ENCODE measurements around the gene TLCD1.
A peak's percentile ranks its signal among the peaks of the same experiment; 100 is the strongest.
"Not testable (repeated sequence)": the region's sequence is repeated elsewhere in the genome, so short reads cannot be mapped to it uniquely, and the experiment has no call there.

TLCD1 gene

DNA sequence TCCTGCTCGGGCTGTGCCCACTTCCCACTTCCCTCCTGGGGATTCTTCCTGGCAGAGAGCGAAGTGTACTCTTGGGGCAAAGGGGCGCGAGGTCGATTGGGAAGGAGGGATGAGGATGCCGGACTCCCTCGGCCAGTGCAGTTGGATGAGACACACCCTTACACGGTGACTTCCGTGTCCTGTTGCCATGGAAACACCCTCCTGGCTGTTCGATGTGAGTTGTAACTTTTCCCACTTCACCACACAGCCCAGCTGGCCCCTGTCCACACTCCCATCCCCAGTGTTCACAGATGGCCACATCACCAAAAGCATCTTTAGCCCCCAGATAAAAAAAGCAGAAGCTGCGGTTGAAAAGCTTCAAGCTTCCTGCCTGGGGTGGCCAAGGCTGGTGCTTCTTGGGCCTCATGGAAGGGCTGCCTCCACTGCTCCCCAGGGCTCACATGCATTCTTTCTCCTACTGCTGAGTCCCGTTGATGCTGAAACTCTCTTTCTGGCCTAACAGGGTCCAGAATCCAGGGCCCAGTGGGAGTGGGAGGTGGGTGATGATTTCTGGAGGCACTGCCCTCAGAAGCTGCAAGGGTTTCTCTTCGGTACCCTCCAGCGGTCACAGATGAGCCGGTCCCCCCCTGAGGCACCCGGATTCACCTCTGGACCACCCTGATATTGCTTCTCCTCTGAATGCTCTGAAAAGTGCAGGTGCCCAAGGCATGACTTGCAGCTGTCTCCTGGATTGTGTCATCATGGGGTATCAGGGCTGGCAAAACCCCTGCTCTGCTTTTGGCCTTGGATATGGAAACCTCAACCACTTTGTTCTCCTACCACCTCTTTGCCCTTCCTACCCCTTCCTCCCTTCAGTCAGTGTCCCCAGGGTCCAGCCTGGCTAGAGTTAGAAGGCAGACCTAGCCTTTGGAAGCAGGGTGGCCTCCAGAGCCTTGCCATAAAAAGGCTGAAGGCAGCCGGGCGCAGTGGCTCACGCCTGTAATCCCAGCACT lies 15.6 kb upstream of the TLCD1 start:
- peak overlapping the region; percentile 97 for H3K27ac Mint-ChIP-seq
- H3K4me1 Mint-ChIP-seq: peaks cover 50 to 86% of the 10 kb centered on the region in 2 donors
- DNase-seq: peak; percentile 73
- H3K4me3 Mint-ChIP-seq: peak overlapping the region; percentile 91 to 95
- H3K36me3 Mint-ChIP-seq: peaks cover 59 to 71% of the 10 kb centered on the region in 2 donors
- H3K9me3 Mint-ChIP-seq: peaks cover 0 to 4% of the 10 kb centered on the region in 2 donors
- ATAC-seq (replicated peaks): peak; percentile 20 to 22
- H3K27me3 Mint-ChIP-seq: no peaks in the 10 kb centered on the region

DNA sequence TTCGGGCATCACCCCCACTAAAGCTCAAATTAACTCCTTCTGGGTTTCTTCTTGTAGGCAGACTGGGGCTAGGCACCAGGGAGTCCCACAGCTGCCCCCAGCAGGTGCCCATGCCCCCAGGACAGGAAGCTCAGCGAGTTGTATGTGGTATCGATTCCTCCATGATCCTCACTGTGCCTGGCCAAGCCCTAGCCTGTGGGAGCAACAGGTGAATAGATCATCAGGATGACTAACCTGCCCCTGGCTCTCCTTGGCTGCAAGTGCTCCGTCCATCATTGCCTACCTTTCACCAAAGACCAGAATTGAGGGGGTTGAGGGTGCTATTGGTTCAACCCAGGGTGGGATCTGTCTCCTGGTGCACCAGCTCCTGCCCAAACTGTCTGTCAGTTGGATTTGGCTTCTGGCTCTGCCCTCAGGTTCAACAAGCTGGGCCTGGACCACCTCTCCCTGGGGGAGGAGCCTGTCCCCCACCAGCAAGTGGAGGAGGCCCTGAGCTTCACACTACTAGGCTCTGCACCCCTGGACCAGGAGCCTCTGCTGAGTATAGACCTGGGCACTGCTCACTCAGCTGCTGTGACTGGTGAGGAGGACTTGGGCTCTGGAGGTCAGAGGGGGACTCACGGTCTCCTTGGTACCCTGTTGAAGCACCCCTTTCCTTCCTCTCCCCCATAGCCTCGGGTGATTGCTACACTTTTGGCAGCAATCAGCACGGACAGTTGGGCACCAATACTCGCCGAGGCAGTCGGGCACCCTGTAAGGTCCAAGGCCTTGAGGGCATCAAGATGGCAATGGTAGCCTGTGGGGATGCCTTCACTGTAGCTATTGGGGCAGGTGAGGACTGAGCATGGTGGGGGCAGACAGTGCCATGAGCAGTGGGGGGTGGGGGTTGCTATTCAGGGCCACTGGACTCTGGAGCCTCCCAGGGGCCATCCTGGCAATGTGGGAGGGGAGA lies 14.6 kb upstream of the TLCD1 start:
- Mint-ChIP-seq H3K4me1 (peaks cover 45 to 84% of the 10 kb centered on the region in 2 donors), H3K27ac (peak overlapping the region; percentile 97), H3K36me3 (peaks cover 54 to 62% of the 10 kb centered on the region in 2 donors), H3K9me3 (peaks cover 0 to 4% of the 10 kb centered on the region in 2 donors), H3K27me3 (no peaks in the 10 kb centered on the region), H3K4me3 (peak overlapping the region; percentile 91 to 95)
- ATAC-seq (replicated peaks) (no peak), DNase-seq (no peak)

DNA sequence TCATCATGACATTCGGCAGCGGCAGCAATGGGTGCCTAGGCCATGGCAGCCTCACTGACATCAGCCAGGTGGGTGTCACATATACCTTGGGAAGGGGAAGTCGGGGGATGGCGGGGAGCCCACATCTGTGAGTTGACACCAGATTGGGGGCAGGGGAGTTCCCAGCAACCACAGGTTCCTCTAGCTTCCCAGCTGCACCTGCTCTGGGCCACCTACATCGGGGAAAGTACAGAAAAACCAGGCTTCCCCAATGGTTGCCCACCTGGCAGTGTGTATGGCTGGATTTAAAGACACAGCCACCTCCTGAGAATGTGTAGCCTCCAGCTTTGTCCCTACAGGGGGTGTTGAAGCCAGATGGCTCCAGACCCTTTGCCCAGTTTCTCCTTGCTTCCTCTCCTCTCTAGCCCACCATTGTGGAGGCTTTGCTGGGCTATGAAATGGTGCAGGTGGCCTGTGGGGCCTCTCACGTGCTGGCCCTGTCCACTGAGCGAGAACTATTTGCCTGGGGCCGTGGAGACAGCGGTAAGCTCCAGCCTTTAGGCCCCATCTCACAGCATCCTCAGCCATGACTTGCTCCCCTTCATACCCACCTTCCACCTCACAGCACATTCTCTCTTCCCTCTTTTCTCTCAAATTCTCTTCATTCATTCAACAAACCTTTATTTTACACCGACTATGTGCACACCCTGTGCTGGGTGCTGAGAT lies 12.8 kb upstream of the TLCD1 start:
- ATAC-seq (replicated peaks): peak; percentile 61 to 62

DNA sequence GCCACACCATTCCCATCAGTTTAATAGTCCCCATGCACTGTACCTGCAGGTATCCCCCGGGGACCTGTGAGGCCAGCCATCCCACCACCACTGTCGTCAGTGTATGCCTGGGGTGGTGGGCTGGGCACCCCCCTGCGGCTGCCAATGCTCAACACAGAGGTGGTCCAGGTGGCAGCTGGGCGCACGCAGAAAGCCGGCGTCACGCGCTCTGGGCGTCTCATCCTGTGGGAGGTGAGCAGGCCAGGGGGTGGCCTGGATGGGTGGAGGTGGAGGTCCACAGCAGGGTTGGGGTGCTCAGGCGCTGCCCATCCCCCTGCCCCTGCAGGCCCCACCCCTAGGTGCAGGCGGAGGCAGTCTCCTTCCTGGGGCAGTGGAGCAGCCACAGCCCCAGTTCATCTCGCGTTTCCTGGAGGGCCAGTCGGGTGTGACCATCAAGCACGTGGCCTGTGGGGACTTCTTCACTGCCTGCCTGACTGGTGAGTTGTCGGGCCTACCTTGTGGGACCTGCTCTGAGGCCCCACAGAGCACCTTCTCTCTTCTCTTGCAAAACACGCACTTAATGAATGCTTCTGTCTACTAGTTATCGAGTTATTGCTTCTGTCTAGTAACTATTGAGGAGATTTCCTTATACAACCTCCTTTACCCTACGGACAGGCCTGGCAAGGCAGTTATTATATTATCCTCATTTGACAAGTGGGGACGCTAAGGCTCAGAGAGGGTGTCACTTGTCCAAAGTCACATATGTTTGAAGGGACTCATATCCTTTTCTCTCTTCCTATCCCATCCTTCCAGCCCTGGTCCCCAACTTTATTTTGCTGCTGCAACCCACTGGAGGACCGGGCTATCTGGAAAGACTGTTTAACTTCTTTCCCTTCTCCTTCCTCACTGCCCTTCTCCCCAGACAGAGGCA lies 12.0 kb upstream of the TLCD1 start:
- Mint-ChIP-seq H3K4me1 (peaks cover 63 to 96% of the 10 kb centered on the region in 2 donors), H3K27me3 (no peaks in the 10 kb centered on the region), H3K9me3 (peaks cover 0 to 4% of the 10 kb centered on the region in 2 donors), H3K27ac (peak overlapping the region; percentile 98), H3K4me3 (peak overlapping the region; percentile 85), H3K36me3 (peaks cover 55 to 61% of the 10 kb centered on the region in 2 donors)
- ATAC-seq (replicated peaks) (peak; percentile 74 to 77), DNase-seq (peak; percentile 89)

More for the DNA sequence above, 12.8 kb upstream of the TLCD1 start:
- peak; percentile 91 for DNase-seq
- peak overlapping the region; percentile 98 for H3K27ac Mint-ChIP-seq
- H3K4me3 Mint-ChIP-seq: peak overlapping the region; percentile 85
- peaks cover 53 to 62% of the 10 kb centered on the region in 2 donors for H3K36me3 Mint-ChIP-seq
- no peaks in the 10 kb centered on the region for H3K27me3 Mint-ChIP-seq
- H3K4me1 Mint-ChIP-seq: peaks cover 59 to 93% of the 10 kb centered on the region in 2 donors
- peaks cover 0 to 4% of the 10 kb centered on the region in 2 donors for H3K9me3 Mint-ChIP-seq

DNA sequence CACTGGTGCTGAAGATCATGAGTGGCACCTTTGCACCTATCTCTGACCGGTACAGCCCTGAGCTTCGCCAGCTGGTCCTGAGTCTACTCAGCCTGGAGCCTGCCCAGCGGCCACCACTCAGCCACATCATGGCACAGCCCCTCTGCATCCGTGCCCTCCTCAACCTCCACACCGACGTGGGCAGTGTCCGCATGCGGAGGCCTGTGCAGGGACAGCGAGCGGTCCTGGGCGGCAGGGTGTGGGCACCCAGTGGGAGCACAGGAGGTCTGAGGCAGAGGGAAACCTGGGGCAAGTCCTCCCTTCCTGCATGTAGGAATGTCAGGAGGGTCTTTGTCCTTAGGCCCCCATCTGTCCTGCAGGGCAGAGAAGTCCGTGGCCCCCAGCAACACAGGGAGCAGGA lies 11.3 kb upstream of the TLCD1 start:
- peaks cover 64 to 96% of the 10 kb centered on the region in 2 donors for H3K4me1 Mint-ChIP-seq
- H3K9me3 Mint-ChIP-seq: peaks cover 0 to 4% of the 10 kb centered on the region in 2 donors
- peak overlapping the region; percentile 98 for H3K27ac Mint-ChIP-seq
- peaks cover 53 to 59% of the 10 kb centered on the region in 2 donors for H3K36me3 Mint-ChIP-seq
- ATAC-seq (replicated peaks) (no peak), DNase-seq (no peak)
- no peaks in the 10 kb centered on the region for H3K27me3 Mint-ChIP-seq
- H3K4me3 Mint-ChIP-seq: peak overlapping the region; percentile 85

DNA sequence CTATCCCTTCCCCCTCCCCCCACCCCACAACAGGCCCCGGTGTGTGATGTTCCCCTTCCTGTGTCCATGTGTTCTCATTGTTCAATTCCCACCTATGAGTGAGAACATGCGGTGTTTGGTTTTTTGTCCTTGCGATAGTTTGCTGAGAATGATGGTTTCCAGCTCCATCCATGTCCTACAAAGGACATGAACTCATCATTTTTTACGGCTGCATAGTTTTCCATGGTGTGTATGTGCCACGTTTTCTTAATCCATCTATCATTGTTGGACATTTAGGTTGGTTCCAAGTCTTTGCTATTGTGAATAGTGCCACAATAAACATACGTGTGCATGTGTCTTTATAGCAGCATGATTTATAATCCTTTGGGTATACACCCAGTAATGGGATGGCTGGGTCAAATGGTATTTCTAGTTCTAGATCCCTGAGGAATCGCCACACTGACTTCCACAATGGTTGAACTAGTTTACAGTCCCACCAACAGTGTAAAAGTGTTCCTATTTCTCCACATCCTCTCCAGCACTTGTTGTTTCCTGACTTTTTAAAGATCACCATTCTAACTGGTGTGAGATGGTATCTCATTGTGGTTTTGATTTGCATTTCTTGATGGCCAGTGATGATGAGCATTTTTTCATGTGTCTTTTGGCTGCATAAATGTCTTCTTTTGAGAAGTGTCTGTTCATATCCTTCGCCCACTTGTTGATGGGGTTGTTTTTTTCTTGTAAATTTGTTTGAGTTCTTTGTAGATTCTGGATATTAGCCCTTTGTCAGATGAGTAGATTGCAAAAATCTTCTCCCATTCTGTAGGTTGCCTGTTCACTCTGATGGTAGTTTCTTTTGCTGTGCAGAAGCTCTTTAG lies 10.1 kb upstream of the TLCD1 start:
- peaks cover 48 to 50% of the 10 kb centered on the region in 2 donors for H3K36me3 Mint-ChIP-seq
- not testable (repeated sequence) for H3K27ac Mint-ChIP-seq; DNase-seq; H3K9me3 Mint-ChIP-seq; ATAC-seq (replicated peaks); H3K4me3 Mint-ChIP-seq; H3K27me3 Mint-ChIP-seq
- peaks cover 56 to 93% of the 10 kb centered on the region in 2 donors for H3K4me1 Mint-ChIP-seq

DNA sequence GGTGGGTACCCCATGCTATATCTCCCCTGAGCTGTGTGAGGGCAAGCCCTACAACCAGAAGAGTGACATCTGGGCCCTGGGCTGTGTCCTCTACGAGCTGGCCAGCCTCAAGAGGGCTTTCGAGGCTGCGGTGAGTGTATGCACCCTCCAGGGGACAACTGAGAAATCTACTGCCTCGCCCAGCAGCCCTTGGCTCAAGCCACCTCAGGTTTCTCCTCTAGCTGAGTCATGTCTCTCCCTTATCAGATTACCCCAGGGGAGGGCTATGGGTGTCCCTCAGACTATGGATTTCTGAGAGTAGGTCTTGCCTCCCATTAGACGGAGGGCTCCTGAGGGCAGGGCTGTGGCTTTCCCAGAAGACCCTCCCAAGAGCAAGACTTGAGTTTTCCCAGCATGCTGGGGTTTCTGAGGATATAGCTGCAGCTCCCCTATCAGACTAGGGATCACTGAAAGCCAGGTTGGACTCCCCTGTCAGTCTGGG lies 9.2 kb upstream of the TLCD1 start:
- H3K36me3 Mint-ChIP-seq: peaks cover 40 to 41% of the 10 kb centered on the region in 2 donors
- ATAC-seq (replicated peaks) (no peak), DNase-seq (no peak)
- H3K27ac Mint-ChIP-seq: peak overlapping the region; percentile 62
- peaks cover 0 to 4% of the 10 kb centered on the region in 2 donors for H3K9me3 Mint-ChIP-seq
- no peak overlapping the region for H3K4me3 Mint-ChIP-seq
- no peaks in the 10 kb centered on the region for H3K27me3 Mint-ChIP-seq
- H3K4me1 Mint-ChIP-seq: peaks cover 48 to 85% of the 10 kb centered on the region in 2 donors

DNA sequence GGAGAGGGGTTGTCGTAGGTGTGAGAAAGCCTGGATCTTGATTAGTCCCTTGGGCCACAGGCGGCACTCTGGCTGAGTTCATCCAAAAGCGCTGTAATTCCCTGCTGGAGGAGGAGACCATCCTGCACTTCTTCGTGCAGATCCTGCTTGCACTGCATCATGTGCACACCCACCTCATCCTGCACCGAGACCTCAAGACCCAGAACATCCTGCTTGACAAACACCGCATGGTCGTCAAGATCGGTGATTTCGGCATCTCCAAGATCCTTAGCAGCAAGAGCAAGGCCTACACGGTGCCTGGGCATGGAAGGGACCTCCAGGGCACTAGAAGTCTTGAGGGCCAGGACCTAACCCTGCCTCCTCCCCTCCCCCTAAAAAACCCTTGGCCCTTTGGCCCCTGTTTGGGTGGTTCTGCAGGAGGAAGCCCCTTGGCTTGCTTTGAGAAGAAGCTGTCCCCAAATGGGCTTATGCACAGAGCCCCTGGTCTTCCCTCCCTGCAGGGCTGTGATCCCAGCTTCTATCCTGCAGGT lies 8.7 kb upstream of the TLCD1 start:
- DNase-seq (no peak), ATAC-seq (replicated peaks) (no peak)
- Mint-ChIP-seq H3K4me1 (peaks cover 48 to 81% of the 10 kb centered on the region in 2 donors), H3K36me3 (peaks cover 36 to 40% of the 10 kb centered on the region in 2 donors), H3K27me3 (no peaks in the 10 kb centered on the region), H3K27ac (peak overlapping the region; percentile 85), H3K9me3 (peaks cover 0 to 3% of the 10 kb centered on the region in 2 donors), H3K4me3 (no peak overlapping the region)

DNA sequence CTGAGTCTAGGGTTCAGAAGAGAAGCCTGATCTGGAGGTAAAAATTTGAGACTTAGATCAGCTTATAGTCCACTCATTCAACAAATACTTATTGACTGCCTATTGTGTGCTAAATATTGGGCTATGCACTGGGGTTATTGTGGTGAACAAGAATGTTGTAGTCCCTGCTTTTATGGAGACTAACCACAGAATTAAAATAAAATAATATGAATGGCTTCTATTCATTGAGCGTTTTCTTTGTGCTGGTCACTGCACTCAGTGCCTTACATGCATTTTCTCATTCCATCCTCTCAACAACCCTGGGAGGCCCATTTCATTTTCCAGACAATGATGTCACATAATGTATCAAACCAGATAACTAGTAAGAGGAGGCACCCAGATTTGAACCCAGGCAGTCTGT lies 7.3 kb upstream of the TLCD1 start:
- no peak overlapping the region for H3K27ac Mint-ChIP-seq
- no peak overlapping the region for H3K4me3 Mint-ChIP-seq
- no peaks in the 10 kb centered on the region for H3K27me3 Mint-ChIP-seq
- peaks cover 47 to 78% of the 10 kb centered on the region in 2 donors for H3K4me1 Mint-ChIP-seq
- H3K9me3 Mint-ChIP-seq: peaks cover 0 to 2% of the 10 kb centered on the region in 2 donors
- peaks cover 31 to 32% of the 10 kb centered on the region in 2 donors for H3K36me3 Mint-ChIP-seq
- no peak for ATAC-seq (replicated peaks)
- DNase-seq: no peak

DNA sequence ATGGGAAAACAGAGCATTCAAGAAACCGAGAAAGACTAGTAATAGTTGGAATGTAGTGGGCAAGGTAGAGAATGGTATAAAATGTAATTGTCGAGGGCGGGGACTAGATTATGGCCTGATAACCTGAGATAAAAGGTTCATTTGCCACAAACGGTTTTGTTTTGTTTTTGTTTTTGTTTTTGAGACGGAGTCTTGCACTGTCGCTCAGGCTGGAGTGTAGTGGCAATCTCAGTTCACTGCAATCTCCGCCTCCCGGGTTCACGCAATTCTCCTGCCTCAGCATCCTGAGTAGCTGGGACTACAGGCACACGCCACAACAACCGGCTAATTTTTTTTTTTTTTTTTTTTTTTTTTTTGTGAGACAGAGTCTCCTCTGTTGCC lies 3.9 kb upstream of the TLCD1 start:
- Mint-ChIP-seq H3K27me3 (no peaks in the 10 kb centered on the region), H3K9me3 (peaks cover 0 to 2% of the 10 kb centered on the region in 2 donors), H3K4me3 (peak overlapping the region; percentile 40 to 98), H3K27ac (no peak overlapping the region), H3K36me3 (peaks cover 17 to 28% of the 10 kb centered on the region in 2 donors), H3K4me1 (peaks cover 41 to 76% of the 10 kb centered on the region in 2 donors)
- DNase-seq: no peak
- no peak for ATAC-seq (replicated peaks)

DNA sequence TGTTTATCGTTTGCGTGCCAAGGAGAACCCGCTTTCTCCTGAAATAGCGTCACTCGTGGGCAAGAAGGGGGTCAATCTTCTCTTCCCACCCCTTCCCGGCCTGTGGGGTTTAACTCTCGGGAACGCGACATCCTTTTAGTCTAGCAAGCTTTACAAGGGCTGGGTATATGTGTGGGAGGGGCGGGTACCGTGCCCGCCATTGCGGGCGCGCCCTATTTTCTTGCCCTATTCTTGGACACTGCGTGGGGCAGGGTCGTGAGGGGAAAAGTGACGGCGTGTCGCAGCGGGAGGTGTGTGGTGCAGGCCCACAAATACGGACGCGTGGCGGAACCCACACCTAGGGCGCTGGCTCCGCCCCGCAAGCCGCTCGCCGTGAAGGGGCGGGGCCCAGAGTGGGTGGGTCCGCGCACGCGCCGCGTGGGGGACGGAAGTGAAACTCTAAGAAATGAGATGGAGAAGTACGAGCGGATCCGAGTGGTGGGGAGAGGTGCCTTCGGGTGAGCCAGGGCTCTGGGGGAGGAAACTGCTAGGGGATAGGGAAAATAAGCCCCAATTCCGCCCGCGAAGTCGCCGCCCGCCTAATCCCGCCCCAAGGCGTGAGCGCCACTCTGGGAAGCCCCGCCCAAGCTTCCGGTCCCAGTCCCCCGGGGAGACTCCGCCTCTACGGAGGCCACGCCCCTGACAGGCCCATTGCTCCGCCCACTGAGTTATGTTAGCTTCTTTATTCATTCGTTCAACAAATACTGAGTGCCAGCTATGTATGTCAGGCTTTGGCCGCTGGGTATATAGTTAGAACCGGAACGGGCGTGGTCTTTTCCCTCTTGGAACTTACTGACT lies 2.5 kb upstream of the TLCD1 start, which contains the start of gene NEK8:
NEK8 (plus strand) TSS at position 425 of the 837 bp plus-strand sequence; CDS start at position 451, 26 bp downstream.
- H3K4me1 Mint-ChIP-seq: peaks cover 43 to 76% of the 10 kb centered on the region in 2 donors

More for the DNA sequence above, 2.5 kb upstream of the TLCD1 start, which contains the start of gene NEK8:
- H3K27me3 Mint-ChIP-seq: no peaks in the 10 kb centered on the region
- DNase-seq: peak; percentile 97
- peak; percentile 48 to 55 for ATAC-seq (replicated peaks)
- peak within 1 kb of the TSS; percentile 98 to 99 for H3K4me3 Mint-ChIP-seq
- H3K36me3 Mint-ChIP-seq: peaks cover 20 to 32% of the 10 kb centered on the region in 2 donors
- H3K9me3 Mint-ChIP-seq: peaks cover 0 to 2% of the 10 kb centered on the region in 2 donors
- H3K27ac Mint-ChIP-seq: peak within 1 kb of the TSS; percentile 97
